Neutrophil (primary cell): ENCODE measurements around the gene ANKRD35.

Experiments
- H3K27ac ChIP-seq: fragments of 200-600 bp; sonication (generic); 2 replicates; pipeline ENCODE4 v1.5.1; 2016; ENCODE audit warnings: mild to moderate bottlenecking, moderate library complexity
- H3K27me3 ChIP-seq: fragments of 200-600 bp; sonication (generic); 2 replicates; pipeline ENCODE4 v1.6.0; 2016; ENCODE audit warnings: mild to moderate bottlenecking
- H3K36me3 ChIP-seq: fragments of 200-600 bp; sonication (generic); 2 replicates; pipeline ENCODE4 v1.5.1; 2017
- H3K4me1 ChIP-seq, 2 experiments: fragments of 200-600 bp in 1 of 2; sonication (generic) in 1 of 2; 1 replicate in 1 of 2; 2 replicates in 1 of 2; pipeline versions ENCODE4 v1.5.1 to v1.6.1; 2013 to 2016; ENCODE audit warnings: low read depth in 1 of 2, low read length in 1 of 2, mild to moderate bottlenecking in 1 of 2, moderate library complexity in 1 of 2; ENCODE audit not compliant: control insufficient read depth in 1 of 2, insufficient read depth in 1 of 2
- H3K4me3 ChIP-seq, 2 experiments: fragments of 200-600 bp in 1 of 2; sonication (generic) in 1 of 2; 1 replicate in 1 of 2; 2 replicates in 1 of 2; pipeline ENCODE4 v1.5.1; 2013 to 2016; ENCODE audit warnings: low read depth in 1 of 2, low read length in 1 of 2, mild to moderate bottlenecking in 1 of 2, moderate library complexity in 1 of 2
- H3K9me3 ChIP-seq: fragments of 200-600 bp; sonication (generic); 2 replicates; pipeline ENCODE4 v1.5.1; 2016
- TF ChIP-seq, protein P1 (sequence below): fragments of 200-600 bp; sonication (generic); IDR thresholded peaks from 2 replicates; pipeline ENCODE4 v1.5.1; 2016; ENCODE audit warnings: antibody characterized with exemption

Gene ANKRD35

GRCh38 chr1:145891587-145892485 lies 6.2 kb upstream of the ANKRD35 start:
- H3K27ac ChIP-seq = no peak overlapping the region

GRCh38 chr1:145891143-145891542 lies 5.5 kb upstream of the ANKRD35 start:
- Histone ChIP-seq H3K36me3 (no peaks in the 10 kb centered on the region), H3K4me1 (peaks cover 3 to 7% of the 10 kb centered on the region in 2 experiments), H3K4me3 (no peak overlapping the region), H3K27ac (no peak overlapping the region), H3K9me3 (no peaks in the 10 kb centered on the region), H3K27me3 (no peaks in the 10 kb centered on the region)
- TF ChIP-seq, protein P1, sequence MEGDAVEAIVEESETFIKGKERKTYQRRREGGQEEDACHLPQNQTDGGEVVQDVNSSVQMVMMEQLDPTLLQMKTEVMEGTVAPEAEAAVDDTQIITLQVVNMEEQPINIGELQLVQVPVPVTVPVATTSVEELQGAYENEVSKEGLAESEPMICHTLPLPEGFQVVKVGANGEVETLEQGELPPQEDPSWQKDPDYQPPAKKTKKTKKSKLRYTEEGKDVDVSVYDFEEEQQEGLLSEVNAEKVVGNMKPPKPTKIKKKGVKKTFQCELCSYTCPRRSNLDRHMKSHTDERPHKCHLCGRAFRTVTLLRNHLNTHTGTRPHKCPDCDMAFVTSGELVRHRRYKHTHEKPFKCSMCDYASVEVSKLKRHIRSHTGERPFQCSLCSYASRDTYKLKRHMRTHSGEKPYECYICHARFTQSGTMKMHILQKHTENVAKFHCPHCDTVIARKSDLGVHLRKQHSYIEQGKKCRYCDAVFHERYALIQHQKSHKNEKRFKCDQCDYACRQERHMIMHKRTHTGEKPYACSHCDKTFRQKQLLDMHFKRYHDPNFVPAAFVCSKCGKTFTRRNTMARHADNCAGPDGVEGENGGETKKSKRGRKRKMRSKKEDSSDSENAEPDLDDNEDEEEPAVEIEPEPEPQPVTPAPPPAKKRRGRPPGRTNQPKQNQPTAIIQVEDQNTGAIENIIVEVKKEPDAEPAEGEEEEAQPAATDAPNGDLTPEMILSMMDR = no peak

More at GRCh38 chr1:145891587-145892485, 6.2 kb upstream of the ANKRD35 start:
- Histone ChIP-seq H3K4me1 (peaks cover 0 to 5% of the 10 kb centered on the region in 2 experiments), H3K27me3 (no peaks in the 10 kb centered on the region), H3K9me3 (no peaks in the 10 kb centered on the region), H3K36me3 (no peaks in the 10 kb centered on the region), H3K4me3 (no peak overlapping the region)
- TF ChIP-seq, protein P1 = peak; percentile 80

- peaks cover 9% of the 10 kb centered on the region for H3K27me3 ChIP-seq
- TF ChIP-seq, protein P1 = no peak
- H3K4me1 ChIP-seq = peaks cover 10 to 20% of the 10 kb centered on the region in 2 experiments
- no peaks in the 10 kb centered on the region for H3K36me3 ChIP-seq
- H3K4me3 ChIP-seq = no peak overlapping the region
- H3K27ac ChIP-seq = no peak overlapping the region
- no peaks in the 10 kb centered on the region for H3K9me3 ChIP-seq
Measured at GRCh38 chr1:145889722-145890121, 4.1 kb upstream of the ANKRD35 start.

GRCh38 chr1:145887631-145888030 lies 2.0 kb upstream of the ANKRD35 start:
- Histone ChIP-seq H3K4me3 (no peak overlapping the region), H3K27ac (no peak overlapping the region), H3K36me3 (no peaks in the 10 kb centered on the region), H3K9me3 (no peaks in the 10 kb centered on the region), H3K27me3 (peaks cover 26% of the 10 kb centered on the region), H3K4me1 (peaks cover 10 to 20% of the 10 kb centered on the region in 2 experiments)
- TF ChIP-seq, protein P1 = no peak

- TF ChIP-seq, protein P1 = no peak
- Histone ChIP-seq H3K27me3 (peaks cover 26% of the 10 kb centered on the region), H3K4me1 (peaks cover 10 to 16% of the 10 kb centered on the region in 2 experiments), H3K27ac (no peak overlapping the region), H3K36me3 (no peaks in the 10 kb centered on the region), H3K9me3 (no peaks in the 10 kb centered on the region), H3K4me3 (no peak overlapping the region)
Measured at GRCh38 chr1:145886816-145887215, 1.1 kb upstream of the ANKRD35 start.
